ENCODE results near the gene XAGE3. TPM values are rescaled to one million over a fixed set of nuclear protein-coding genes. Genes with fewer than 3 reads are reported as not detected.
"Not testable (repeated sequence)": the region's sequence is repeated elsewhere in the genome, so short reads cannot be mapped to it uniquely, and the experiment has no call there.

The XAGE3 gene
- polyA plus RNA-seq (2013, experiment 1 of 2; ENCODE audit: insufficient read length) = not detected
- polyA plus RNA-seq (2013, experiment 2 of 2; ENCODE audit: insufficient read length) = not detected

GRCh38 chrX:52867610-52868348, at the start of gene XAGE3:
XAGE3 (minus strand) TSS chrX:52868083; CDS start chrX:52867133, 950 bp downstream.
- no peak for DNase-seq

GRCh38 chrX:52914704-52915103, 46.8 kb upstream of the XAGE3 start:
- DNase-seq = not testable (repeated sequence)

GRCh38 chrX:52913681-52914080, 45.8 kb upstream of the XAGE3 start:
- not testable (repeated sequence) for DNase-seq

GRCh38 chrX:52909313-52909969, 41.6 kb upstream of the XAGE3 start:
- DNase-seq = not testable (repeated sequence)

- DNase-seq = not testable (repeated sequence)
Measured at GRCh38 chrX:52907900-52908299, 40.0 kb upstream of the XAGE3 start.

- DNase-seq = not testable (repeated sequence)
Measured at GRCh38 chrX:52907137-52907536, 39.3 kb upstream of the XAGE3 start.

- not testable (repeated sequence) for DNase-seq
Measured at GRCh38 chrX:52906072-52906471, 38.2 kb upstream of the XAGE3 start.

- not testable (repeated sequence) for DNase-seq
Measured at GRCh38 chrX:52905531-52905930, 37.6 kb upstream of the XAGE3 start.

GRCh38 chrX:52896855-52897709, 29.2 kb upstream of the XAGE3 start, which contains the start of gene FAM156B:
FAM156B (plus strand) TSS chrX:52897330; CDS start chrX:52907226, 9,896 bp downstream.
- DNase-seq = not testable (repeated sequence)

- DNase-seq = not testable (repeated sequence)
Measured at GRCh38 chrX:52896438-52896837, 28.6 kb upstream of the XAGE3 start.

- DNase-seq = not testable (repeated sequence)
Measured at GRCh38 chrX:52888090-52888489, 20.2 kb upstream of the XAGE3 start.

- not testable (repeated sequence) for DNase-seq
Measured at GRCh38 chrX:52887459-52887858, 19.6 kb upstream of the XAGE3 start.

- not testable (repeated sequence) for DNase-seq
Measured at GRCh38 chrX:52876386-52876785, 8.5 kb upstream of the XAGE3 start.

GRCh38 chrX:52875436-52875835, 7.6 kb upstream of the XAGE3 start:
- not testable (repeated sequence) for DNase-seq

GRCh38 chrX:52874661-52875060, 6.8 kb upstream of the XAGE3 start:
- DNase-seq = no peak

- not testable (repeated sequence) for DNase-seq
Measured at GRCh38 chrX:52873825-52874224, 5.9 kb upstream of the XAGE3 start.

- DNase-seq = no peak
Measured at GRCh38 chrX:52870046-52870445, 2.2 kb upstream of the XAGE3 start.

- no peak for DNase-seq
Measured at GRCh38 chrX:52865343-52865998, 2.4 kb downstream of the XAGE3 start.

GRCh38 chrX:52856991-52857525, 10.8 kb downstream of the XAGE3 start:
- DNase-seq = not testable (repeated sequence)

GRCh38 chrX:52852110-52852860, 15.6 kb downstream of the XAGE3 start:
- DNase-seq = peak; percentile 53

GRCh38 chrX:52843619-52844018, 24.3 kb downstream of the XAGE3 start:
- not testable (repeated sequence) for DNase-seq
